Amniotic stem cell (primary cell): Measurements from ENCODE around the gene SIGLEC10.

ENCODE experiments used
- DNase-seq: peaks from one replicate; lab custom pipeline; 2025; lab: John Stamatoyannopoulos, UW

SIGLEC10 gene

GRCh38 chr19:51392701-51393100, 24.7 kb downstream of the SIGLEC10 start:
- no peak for DNase-seq

DNA sequence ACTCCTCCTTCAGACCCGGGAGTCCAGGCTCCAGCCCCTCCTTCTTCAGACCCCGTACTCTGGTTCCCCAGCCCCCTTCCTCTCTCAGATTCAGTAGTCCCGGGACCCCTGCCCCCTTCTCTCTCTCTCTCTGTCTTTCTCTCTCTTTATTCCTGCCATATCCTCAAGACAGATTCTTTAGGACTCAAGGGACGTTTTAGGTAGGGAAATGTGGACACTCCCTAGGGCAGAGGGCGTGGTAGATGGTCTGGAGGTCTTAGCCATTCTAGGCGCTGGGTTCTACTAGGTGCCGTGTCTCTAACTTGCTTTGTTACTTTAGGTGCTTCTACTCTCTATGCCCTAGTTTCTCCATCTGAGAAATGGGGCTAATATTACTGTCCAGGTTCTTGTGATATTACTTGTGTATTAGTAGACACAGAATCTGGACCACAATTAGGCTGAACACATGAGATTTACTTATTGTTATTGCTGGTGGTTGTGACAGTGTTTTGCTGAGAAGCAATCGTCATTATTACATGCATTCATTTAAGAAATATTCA, 26.3 kb downstream of the SIGLEC10 start:
- DNase-seq = no peak

DNA sequence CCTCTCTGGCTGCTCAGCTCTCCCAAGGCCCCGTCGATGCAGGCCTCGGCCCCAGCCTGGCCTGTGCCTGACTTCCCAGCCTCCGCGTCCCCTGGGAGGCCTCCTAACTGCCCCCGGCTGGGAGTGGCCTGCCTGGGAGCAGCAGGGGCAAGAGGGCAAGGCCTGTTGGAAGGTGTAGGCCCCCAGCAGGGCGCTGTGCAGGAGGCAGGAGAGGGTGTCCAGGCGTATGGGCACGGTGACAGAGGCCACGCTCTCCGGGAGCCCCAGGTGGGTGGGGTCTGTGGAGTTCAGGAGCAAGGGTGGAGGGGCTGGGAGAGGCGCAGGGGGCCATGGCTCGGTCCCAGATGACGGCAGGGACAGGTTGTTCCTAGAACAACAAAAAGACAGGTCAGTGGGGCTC, 28.3 kb downstream of the SIGLEC10 start:
- no peak for DNase-seq

GRCh38 chr19:51387924-51388389, 29.5 kb downstream of the SIGLEC10 start, which contains the start of gene LIM2:
Gene LIM2 (minus strand): TSS chr19:51387974. CDS start chr19:51387443, 531 bp downstream.
- DNase-seq = no peak

- DNase-seq = no peak
Observed at GRCh38 chr19:51386882-51387520, 30.4 kb downstream of the SIGLEC10 start.

GRCh38 chr19:51382004-51382403, 35.4 kb downstream of the SIGLEC10 start:
- no peak for DNase-seq

- DNase-seq = no peak
Observed at GRCh38 chr19:51380379-51380778, 37.1 kb downstream of the SIGLEC10 start.

- DNase-seq = no peak
Observed at GRCh38 chr19:51377422-51377821, 40.0 kb downstream of the SIGLEC10 start.

DNA sequence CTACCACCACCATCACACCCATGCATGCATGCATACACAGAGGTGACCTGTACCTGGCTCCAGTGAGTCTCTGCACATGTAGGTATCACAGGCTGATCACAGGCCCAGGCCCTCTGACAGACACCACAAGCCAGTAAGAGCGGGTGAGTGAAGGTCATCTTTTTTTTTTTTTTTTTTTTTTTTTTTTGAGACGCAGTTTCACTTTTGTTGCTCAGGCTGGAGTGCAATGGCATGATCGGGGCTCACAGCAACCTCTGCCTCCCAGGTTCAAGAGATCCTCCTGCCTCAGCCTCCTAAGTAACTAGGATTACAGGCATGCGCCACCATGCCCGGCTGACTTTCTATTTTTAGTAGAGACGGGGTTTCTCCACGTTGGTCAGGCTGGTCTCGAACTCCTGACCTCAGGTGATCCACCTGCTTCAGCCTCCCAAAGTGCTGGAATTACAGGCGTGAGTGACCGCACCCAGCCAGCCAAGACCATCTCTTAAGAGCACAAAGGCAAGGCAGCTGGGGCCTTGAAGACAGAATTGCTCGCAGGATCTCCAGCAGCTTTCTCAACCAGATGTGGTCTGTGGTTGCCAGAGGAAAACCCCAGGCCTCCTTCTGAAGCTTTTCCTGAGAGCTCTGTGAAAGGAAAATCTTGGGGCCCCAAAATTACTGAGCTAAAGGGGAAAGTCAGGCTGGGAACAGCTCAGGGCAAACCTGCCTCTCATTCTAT, 41.8 kb downstream of the SIGLEC10 start:
- no peak for DNase-seq

- DNase-seq = no peak
Observed at GRCh38 chr19:51372649-51373504, 44.6 kb downstream of the SIGLEC10 start, which contains the start of gene NKG7. Gene NKG7 (minus strand): TSS chr19:51372654. CDS start chr19:51372535, 119 bp downstream.

DNA sequence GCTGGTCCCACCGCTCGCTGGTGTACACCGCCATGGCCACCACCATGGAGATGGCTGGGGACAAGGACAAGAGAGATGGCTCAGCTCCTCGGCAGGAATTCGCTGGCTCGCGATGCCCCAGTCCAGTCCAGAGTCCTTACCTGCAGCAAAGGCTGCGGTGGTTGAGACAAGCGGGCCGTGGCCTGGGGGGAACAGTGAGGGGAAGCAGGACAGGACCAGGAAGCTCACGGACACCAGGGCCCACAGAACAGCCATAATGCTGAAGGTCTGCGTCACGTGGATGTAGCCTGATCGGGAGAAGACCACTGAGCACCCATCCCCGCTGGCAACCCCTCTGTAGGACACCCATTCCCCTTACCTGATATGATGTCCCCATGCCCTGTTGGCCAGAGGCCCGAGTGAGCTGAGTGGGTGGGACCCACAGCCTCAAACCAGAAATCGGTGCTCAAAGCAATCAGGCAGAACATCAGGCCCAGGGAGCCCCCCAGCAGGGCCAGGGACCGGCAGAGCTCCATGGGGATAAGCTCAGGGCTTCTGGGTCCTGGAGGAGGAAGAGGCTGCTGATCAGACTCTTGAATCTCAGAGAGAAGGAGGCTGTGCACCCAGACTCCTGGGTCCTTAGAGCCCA, 45.3 kb downstream of the SIGLEC10 start:
- DNase-seq = no peak

- no peak for DNase-seq
Observed at GRCh38 chr19:51371186-51371690, 46.2 kb downstream of the SIGLEC10 start.

DNA sequence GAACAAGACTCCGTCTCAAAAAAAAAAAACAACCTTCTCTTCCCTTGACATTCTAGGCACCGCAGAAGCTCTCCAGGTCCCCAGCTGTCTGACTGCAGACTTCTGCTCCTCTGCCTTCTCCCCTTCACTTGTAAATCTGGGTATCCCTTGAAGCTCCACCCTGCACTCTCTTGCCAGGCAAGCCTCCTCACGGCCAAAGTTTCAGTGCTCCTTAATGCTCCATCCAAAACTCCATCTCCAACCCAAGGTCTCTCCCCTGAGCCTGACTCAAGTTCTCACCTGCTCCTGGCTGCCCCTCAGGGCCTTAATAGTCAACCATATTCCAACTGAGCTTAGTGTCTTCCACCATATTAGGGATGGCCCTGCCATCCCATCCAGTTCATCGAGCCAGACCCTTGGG, 47.2 kb downstream of the SIGLEC10 start:
- no peak for DNase-seq

GRCh38 chr19:51368366-51369282, 48.8 kb downstream of the SIGLEC10 start, which contains the start of gene CLDND2:
Gene CLDND2 (minus strand): TSS chr19:51369003. CDS start chr19:51368577, 426 bp downstream.
- DNase-seq = no peak

- peak; percentile 92 for DNase-seq
Observed at GRCh38 chr19:51367565-51368365, 49.7 kb downstream of the SIGLEC10 start.

- DNase-seq = no peak
Observed at GRCh38 chr19:51367255-51367564, 50.2 kb downstream of the SIGLEC10 start.

GRCh38 chr19:51366389-51367254, 50.8 kb downstream of the SIGLEC10 start:
- DNase-seq = peak; percentile 94

DNA sequence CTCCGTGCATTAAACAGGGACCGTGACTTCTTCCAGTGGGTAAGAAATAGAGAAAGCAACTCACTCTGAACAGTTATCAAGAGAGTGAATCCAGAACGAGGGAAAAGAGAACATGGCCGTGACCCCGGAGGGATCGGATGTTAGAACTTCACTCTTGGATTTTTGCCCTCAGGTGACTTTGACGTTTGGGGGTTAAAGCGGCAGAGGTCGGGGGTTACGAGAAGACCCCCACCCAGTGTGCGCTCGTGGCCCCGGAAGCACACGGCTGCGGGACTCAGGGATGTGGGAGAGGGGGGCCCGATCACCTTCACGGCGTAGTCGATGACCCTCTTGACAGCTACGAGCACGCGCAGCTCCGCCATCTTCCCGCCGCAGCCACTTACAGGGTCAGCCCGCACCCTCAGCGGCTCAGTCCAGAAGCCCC, 51.5 kb downstream of the SIGLEC10 start, which contains the start of gene ETFB:
TSS of gene ETFB (minus strand) at position 424 of the 424 bp plus-strand sequence. CDS start at position 362, 62 bp downstream.
- no peak for DNase-seq
